Stimulated activated CD8-positive, alpha-beta memory T cell treated with anti-CD3 and anti-CD28 coated beads, Interleukin-12 subunit alpha, Interleukin-12 subunit beta, amount 100 ng/mL, for 24 hours (primary cell): Measurements from ENCODE around the gene ERAP2.

Experiments
- DNase-seq: peaks from one replicate; pipeline ENCODE4 v3.0.0-alpha.2; 2020; ENCODE audit errors: extremely low read depth

The ERAP2 gene

GRCh38 chr5:96962540-96962991, 86.3 kb downstream of the ERAP2 start:
- no peak for DNase-seq

- DNase-seq, result no peak
Observed at GRCh38 chr5:96963267-96963666, 87.0 kb downstream of the ERAP2 start.

GRCh38 chr5:96966801-96967200, 90.5 kb downstream of the ERAP2 start:
- DNase-seq, result no peak

DNA sequence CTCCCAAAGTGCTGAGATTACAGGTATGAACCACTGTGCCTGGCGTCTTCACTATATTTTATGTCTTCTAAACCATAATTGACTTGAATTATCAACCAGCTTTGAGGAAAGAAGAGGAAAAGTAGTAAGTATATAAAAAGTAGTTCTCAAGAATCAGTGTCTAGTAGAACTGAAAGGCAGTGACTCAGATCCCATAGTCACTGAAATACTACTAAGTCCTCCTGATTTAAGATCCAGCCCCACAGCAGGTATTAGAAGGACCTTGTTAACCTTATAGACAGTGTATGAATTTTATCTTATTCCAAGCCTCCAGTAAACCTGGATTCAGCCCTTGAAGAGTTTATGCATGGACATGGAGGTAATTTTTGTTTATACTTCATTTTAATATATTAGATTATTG, 91.1 kb downstream of the ERAP2 start:
- no peak for DNase-seq

GRCh38 chr5:96968074-96968473, 91.8 kb downstream of the ERAP2 start:
- DNase-seq, result no peak

- DNase-seq, result no peak
Observed at GRCh38 chr5:96968614-96969013, 92.3 kb downstream of the ERAP2 start.
